ENCODE data around the gene OTULIN.

The OTULIN gene

DNA sequence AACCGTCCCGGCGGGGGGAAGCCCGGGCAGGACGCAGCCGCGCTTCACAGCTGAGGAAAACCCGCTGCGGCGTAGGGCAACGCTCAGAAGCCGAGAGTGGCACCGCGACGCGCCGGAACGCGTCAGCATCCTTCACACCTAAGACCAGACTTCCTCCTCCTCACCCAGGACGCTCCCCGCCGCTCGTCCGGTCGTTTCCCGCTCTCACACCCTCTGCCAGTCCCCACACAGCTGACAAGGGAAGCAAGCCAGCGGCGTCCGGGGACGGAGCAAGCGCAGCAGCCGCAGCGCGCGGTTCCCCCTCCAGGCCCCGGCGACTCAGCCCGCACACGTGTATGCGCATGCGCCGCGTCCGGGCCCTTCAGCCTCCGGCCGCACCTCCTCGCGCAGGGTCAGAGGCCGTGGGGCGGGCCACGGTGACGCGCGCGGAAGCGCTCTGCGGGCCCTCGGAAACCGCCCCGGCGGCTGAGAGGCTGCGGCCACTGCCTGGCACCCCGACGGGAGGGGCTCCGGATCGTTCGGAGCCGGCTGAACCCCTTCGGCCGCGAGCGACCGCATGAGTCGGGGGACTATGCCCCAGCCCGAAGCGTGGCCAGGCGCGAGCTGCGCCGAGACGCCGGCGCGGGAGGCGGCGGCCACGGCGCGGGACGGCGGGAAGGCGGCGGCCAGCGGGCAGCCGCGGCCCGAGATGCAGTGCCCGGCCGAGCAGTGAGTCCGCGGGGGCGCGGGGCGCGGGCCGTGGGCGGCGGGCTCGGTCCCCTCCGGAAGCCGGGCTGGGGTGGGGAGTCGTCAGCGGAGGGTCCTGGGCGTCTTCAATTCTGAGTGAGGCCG is at the start of gene OTULIN:
Gene OTULIN (plus strand): TSS at position 449 of the 831 bp plus-strand sequence. CDS start 108 bp downstream, at position 557.
- peak; percentile 98 for DNase-seq

DNA sequence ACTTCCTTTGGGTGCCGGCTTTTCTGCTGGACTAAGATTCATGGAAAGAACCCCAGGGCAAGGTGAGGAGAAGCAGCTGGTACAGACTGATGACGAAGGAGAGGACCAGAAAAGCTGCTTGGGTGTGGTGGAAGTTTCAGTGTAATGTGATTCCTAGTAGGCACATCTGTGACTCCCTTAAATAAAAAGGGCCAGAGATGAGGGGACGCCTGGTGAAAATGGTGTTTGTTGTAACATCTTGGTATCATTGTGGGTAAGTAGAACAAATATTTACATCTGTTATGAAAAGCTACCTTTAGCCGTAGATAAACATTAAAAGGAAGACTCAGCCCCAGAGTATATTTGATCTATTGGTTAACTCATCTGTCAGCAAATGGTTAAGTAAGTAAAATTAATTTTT is 49.2 kb upstream of the OTULIN start:
- no peak for DNase-seq

DNA sequence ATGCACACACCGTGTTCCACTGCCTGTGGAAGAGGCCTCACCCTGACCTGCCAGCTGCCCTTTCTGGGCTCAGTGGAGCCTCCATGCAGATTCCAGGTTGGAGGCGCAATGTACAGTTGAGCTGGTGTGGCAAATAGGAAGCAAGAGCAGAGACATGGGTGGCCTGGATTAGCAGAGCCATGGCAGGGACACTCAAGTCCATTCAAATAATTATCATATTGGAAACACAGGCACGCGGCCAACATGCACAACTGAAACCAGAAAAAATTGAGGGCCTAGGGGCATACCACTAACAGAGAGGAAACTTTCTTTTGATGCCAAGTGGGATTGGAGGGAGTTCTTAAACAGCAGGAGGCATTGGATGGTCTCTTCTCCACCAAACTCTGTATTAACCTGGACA is 47.1 kb upstream of the OTULIN start:
- no peak for DNase-seq

DNA sequence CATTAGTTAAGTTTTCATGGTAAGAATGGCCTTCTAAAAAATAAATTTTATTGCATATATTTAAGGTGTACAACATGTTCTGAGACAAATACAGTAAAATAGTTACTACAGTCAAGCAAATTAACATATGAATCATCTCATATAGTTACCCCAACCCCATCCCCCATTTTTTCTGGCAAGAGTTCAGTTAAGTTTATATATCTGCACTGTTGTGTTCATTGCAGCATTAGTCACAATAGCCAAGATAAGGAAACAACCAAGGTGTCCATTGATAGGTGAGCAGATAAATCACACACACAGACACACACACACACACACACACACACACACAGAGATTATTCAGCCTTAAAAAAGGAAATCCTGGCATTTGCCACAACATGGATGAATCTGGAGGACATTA is 37.2 kb upstream of the OTULIN start:
- no peak for DNase-seq

DNA sequence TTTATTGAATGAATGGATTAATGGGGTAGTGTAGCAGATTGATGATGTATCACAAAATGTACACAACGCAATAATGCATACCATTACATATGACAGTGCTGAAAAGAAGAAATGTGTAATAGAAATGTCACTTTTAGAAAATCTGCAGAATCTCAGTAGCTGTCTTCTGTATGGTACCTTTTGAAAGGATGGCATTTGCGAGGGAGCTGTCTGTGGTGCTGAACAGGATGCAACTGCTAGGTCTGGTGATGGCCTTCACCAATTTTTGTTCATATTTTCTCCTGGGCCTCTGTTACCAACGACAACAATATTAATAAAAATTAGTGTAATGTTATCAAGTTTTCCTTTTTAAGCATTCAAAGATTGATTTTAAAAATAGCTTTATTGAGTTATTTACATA is 36.2 kb upstream of the OTULIN start:
- DNase-seq: peak; percentile 13

DNA sequence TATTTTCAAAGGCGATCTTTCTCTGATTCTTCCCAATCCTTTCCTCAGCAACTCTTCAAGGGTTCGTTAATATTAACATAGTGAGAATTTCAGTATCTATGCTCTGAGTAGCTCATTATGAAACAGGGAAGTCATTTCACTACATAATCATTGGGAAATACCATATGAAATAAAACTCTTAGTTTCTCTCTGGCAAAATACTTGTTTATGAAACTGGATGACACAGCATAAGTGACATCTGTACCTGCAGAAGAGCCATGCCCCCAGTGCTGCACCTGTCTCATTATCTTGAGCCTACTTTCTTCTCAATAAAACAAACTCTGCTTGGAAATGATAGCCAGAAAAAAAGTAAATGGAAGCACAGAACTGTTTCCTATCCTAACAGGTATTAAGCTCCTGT is 33.8 kb upstream of the OTULIN start:
- DNase-seq: no peak

DNA sequence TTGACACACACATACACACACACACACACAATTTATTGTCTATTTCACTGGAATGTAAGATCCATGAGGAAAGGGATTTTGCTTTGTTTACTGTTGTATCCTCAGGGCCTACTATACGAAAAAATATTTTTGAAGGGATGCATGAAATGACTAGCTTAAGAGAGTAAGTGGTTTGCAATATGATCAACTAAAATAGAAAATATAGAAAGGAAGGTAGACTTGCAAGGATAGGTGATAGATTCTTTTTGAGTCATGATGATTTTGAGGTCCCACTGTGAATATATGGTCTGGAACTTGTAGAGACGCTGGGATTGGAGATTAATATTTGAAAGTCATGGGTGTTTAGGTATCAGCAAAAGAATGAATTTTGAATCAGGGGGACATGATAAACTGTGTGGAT is 28.9 kb upstream of the OTULIN start:
- DNase-seq: no peak

DNA sequence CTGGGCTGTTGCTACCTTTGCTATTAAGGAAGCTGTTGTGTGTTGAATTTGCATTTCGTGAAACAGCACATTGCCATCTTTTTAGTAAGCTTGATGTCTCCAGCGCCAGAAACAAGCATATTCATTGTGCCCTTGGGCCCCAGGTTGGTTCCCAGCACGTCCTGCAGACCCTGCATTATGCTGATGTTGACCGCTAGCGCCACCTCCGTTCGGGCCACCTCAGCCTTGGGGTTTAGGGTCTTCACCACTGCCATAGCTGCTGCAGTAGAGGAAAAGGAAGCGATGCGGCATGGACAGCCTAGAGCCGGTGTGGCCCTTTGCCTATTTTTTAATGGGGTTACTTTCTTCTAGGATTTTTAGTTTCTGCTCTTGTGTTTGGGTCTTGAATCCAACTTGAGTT is 23.8 kb upstream of the OTULIN start:
- no peak for DNase-seq

DNA sequence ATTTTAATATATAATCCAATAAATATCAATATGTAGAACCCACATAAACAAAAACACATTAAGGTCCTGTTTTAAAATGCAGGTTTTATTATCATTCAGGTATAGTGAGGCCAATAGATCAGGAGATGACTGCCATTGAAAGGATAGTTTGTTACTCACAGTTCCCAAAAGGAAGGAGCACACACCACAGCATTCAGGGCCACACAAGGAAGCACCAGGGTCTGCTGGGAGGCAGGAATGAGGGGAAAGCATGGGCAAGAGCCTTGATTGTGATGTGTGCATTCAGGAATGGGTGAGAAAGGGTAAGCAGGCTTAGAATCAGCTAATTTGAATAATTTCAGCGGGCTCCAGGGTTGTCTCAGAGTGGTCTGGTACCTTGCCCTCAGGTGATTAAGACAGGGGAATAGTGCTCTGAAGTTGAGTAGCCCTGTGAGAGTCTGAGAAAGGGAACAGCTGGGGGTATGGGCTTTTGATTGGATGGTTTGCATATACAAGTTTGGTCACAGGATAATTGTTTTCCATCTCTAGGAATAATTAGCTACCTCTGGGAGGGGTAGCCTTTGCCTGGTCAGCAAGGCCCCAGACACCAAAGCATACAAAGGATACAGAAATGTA is 19.8 kb upstream of the OTULIN start:
- DNase-seq: no peak

DNA sequence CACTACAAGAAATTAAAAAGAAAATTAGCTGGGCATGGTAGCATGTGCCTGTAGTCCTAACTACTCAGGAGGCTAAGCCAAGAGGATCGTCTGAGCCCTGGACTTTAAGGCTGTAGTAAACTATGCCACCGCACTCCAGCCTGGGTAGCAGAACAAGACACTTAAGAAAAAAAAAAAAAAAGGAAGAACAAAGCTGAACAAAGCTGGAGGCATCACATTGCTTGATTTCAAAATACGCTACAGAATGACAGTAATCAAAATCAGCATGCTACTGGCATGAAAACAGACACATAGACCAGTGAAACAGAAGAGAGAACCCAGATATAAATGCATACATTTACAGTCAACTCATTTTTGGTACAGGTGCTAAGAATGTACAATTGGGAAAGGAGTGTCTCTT is 14.5 kb upstream of the OTULIN start:
- no peak for DNase-seq

DNA sequence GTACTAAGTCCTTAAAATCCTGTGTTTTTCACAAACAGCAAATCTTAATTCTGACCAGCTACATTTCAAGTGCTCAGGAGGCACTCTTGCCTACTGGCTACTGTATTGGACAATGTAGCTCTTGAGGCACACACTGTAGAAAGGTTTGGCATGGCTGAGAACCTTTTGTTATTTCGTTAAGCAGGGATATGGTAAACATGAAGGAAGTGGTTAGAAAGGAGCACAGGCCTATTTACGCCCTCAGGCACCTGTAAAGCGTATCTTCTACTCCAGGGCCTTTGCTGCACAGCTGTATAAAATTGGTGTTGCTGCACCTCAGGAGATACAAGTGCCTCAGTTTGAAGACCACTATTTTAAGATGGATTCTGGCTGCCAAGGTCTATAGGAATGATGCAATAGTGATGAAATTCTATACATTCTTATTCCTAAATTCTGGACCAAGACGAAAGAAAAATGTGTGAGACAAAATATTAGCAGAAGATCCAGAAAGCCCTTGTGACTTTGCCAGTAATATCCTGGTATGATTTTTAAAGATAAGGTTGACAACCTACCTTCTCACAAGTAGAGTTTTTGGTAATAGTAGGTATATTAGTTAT is 9.3 kb upstream of the OTULIN start:
- no peak for DNase-seq

DNA sequence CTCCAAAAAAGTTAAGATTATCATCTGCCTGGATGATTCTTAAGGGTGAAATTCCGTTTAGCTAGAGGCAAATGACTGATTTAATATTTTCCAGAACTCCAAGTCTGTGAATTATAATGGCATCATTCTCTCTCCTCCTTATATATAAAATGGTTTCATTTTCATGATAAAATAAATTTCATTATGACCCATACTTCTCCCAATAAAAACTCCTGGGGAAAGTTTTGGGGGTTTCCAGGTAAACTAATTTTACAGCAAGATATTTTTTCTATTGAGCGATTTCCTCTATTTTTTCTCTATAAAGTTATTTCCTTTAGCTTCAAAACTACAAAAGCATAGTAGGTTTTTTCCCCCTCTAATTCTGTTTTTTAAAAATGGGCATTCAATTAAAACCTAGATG is 7.6 kb upstream of the OTULIN start:
- no peak for DNase-seq

DNA sequence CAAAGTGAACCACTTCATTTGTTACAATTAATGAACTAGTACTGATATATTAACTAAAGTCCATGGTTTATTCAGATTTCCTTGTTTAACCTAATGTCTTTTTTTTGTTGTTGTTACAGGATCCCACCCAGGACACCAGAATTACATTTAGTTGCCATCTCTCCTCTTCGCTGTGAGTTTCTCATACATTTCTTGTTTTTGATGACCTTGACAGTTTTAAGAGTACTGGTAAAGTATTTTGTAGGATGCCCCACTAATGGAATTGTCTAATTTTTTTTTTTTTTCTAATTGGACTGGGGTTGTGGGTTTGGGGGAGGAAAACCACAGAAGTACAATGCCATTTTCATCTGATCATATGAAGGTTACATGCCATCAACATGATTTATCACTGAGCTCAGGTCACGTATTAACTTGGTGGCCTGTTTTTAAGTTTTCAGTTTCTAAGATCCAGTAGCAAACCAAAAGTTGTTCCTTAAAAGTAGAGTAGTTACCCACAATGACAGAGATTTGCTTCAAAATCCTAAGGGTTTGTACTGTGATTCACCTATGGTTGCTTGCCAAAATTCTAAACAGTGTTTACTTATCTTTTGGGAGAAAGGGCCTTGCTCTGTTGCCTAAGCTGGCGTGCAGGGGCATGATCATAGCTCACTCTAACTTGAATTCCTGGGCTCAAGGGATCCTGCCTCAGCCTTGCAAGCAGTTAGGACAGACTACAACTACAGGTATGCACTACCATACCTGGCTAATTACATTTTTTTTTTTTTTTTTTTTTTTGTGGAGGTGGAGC is 4.5 kb upstream of the OTULIN start:
- no peak for DNase-seq

DNA sequence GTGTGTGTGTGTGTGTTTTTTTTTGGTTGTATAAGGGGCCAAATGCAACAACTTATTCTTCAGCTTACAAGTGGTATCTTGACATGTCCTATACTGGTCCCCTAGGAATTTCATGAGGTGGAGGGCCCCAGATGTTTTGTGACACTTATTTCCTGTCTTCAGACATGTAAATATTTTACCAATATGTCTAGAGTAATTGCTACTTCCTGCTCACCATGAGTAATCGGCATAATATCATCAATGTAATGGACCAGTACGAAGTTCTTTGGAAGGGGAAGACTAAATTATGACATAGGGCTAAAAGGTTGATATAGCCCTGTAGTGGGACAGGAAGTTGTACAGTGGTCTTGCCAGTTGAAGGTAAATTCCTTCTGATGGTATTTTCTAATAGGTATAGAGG is 3.7 kb upstream of the OTULIN start:
- DNase-seq: no peak

DNA sequence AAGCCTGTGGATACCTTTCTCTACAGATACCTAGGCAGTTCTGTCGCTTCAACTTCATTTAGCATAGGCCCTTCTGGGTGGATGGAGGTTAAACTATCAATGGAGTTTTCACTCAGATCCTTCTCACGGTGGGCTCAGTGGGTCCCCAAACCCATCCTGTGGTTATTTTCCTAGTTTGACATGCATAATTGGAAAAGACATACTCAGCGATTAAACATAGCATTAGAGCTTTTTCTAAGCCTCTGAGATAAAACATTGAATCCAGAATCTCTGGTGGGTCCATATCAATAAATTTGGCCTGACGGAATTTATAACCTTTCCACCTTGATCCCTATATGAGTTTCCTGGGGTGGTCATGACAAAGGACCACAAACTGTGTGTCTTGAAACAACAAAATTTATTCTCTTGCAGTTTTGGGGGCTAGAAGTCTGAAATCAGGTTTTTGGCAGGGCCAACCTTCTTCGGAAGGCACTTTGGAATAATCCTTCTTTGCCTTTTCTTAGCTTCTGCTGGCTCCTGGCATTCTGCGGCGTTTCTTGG is 1.7 kb upstream of the OTULIN start:
- DNase-seq: no peak

DNA sequence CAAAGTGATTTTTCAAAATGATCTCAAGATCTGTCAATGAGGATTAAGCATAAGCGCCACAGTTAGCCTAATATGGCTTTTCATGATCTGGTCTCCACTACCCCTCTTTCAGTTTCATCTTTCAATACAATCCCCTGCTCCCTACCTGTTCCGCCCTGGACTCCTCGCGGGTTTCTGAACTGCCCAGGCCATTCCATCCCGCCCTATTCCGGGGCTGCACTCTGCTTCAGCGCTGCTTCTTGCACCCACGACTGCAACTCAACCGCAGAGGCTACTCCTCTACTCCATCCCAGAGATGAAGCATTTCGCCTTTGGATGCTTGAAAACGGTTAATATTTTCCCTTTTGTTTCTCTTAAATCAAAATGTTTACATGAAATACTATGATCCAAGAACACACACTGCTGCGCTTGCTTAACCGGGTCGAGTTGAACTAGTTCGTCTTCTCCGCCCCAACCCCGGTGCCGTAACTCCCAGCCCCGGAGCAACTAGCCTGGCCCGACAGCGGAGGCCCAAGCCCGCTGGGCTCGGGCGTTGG is 716 bp upstream of the OTULIN start:
- DNase-seq: no peak

DNA sequence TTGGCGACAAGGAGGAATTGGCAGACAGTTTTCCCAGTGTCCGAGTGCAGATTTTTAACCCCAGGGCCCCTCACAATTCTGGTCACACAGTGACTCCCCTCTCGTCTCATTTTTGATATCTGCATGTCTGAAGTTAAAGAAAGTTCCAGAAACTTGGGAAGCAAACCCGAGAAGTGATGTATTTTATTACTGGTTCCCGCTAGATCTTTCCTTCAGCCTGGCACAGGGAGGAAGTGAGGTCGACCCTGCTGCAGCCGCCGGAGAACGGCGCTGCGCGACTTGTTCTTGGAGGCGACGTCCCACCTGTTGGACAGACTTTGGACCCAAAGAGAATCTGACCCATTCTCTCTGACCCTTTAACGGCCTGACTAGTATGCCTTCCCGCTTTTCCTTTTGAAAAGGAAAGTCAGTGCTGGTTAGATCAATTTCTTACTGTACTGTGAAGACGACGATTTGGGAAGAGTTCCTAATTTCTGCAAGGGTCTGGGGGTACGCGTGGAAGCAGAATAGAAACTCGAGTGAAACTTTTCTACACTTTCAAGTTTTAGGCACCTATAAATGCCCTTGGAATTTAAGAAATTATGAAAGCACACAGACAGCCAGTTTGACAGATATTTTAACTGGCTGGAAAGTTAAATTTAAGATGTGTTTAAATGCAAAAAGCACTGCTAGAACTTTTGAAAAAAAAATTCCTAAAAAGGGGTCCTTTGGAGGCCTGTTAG is 744 bp downstream of the OTULIN start:
- peak; percentile 69 for DNase-seq

DNA sequence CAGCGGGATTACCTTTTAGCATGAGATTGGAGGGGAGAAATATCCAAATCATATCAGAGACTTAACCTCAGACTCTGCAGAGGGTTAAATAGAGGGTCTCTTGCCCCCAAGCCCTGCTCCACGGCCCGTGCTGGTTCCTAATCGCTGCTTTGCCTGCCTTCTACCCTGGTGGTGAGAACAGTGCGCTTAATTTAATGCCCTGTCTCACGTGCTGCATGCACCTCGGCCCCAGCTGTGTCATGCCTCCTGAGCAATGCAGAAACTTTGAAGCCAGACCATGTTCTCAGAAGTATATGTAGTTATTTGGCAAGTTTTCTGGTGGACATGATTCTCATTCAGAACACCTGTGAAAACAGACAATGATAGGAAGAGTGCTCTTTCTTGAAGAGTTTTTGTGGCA is 1.4 kb downstream of the OTULIN start:
- peak; percentile 47 for DNase-seq

DNA sequence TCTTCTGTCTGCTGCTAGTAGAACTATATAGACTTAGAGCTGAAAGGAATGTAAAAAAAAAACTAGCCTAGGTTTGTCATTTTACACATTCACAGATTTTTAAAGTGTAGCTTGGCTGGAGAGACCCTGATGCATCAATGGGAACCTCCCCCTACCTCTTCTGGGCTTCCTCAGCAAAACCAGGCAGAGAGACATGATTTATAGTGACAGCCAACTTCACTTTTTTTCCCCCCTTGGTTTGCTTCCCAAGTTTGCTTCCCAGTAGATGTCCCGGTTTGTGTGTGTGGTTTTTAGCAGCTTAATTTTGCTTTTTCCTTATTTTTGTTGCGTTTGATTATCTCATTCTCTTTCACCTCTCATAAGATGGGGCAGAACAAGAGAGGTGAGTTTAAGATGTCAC is 1.8 kb downstream of the OTULIN start:
- DNase-seq: peak; percentile 60

DNA sequence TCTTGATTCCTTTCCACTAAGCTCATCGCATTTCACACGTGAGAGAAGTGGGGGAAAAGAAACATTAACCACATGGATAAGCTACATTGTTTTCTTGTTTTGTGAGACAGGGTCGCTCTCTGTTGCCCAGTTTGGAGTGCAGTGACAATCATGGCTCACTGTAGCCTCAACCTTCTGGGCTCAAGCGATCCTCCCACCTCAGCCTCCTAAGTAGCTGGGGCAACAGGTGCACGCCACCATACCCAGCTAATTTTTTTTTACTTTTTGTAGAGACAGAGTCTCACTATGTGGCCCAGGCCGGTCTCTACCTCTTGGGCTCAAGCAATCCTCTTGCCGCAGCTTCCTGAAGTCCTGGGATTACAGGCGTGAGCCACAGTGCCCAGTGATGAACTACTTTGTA is 2.8 kb downstream of the OTULIN start:
- DNase-seq: no peak

DNA sequence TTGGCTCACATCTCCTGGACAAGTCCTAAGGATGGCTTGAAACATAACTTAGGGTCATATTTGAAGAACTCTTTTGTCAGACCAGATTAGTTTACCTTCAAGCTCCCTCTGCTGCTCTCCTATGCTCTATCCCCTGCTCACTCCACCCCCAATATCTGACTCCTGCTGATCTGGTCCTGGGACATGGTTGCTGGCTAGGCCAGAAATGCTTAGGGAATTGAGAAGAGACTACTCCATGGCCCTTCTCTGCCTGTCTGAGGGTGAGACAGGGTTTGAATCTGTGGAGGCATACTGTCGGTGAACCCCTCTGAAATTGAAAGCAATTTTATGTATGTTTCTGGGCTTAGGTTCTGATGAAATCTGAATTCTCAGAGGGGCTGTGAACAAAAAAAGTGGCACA is 3.3 kb downstream of the OTULIN start:
- no peak for DNase-seq

DNA sequence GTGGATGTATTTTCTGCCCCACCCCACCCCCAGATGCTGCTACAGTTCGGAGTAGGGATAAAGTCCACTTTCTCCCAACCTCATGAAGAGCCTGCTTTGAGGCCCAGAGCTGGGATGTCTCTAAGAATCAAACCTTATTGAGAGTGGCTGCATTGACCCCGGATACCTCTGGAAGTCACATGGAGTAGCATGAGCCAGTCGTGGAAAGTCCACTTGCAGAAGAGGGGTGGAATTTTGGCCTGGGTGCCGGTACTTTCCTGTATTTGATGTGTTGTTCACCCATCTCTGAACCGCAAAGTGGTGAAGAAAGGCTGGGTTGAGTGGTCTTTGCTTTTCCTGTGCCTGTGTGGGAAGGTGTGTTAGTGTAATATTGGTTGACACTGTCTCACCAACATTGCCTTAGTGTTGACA is 3.7 kb downstream of the OTULIN start:
- no peak for DNase-seq
